ENCODE measurements around the gene NCKAP5. TPM values are rescaled to one million over a fixed set of nuclear protein-coding genes. Genes with fewer than 3 reads are reported as not detected.

The NCKAP5 gene
- total RNA-seq, 1 experiment from 2014 or later = not detected

DNA sequence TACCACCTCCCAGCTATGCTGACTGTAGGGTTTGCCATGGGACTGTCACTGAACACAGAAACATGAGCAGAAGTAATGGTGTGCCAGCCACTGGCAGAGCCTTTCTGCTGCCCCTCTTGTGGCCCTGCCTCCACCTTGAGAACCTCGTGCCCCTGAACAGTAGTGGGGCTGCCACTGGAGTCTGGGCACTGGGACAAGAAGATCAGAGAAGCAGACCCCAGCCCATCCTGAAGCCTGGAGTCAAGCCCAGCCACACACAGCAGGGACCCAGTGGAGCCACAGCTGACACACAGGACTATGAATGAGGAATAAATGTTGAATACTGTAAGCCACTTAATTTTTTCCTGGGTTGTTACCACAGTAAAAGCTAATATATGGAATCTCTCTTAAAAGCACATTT is 159.6 kb downstream of the NCKAP5 start:
- TF ChIP-seq, protein P1, sequence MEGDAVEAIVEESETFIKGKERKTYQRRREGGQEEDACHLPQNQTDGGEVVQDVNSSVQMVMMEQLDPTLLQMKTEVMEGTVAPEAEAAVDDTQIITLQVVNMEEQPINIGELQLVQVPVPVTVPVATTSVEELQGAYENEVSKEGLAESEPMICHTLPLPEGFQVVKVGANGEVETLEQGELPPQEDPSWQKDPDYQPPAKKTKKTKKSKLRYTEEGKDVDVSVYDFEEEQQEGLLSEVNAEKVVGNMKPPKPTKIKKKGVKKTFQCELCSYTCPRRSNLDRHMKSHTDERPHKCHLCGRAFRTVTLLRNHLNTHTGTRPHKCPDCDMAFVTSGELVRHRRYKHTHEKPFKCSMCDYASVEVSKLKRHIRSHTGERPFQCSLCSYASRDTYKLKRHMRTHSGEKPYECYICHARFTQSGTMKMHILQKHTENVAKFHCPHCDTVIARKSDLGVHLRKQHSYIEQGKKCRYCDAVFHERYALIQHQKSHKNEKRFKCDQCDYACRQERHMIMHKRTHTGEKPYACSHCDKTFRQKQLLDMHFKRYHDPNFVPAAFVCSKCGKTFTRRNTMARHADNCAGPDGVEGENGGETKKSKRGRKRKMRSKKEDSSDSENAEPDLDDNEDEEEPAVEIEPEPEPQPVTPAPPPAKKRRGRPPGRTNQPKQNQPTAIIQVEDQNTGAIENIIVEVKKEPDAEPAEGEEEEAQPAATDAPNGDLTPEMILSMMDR (conservative IDR thresholded peaks at IDR 0.05) = no peak
- no peak for TF ChIP-seq EZH2 (IDR thresholded peaks at IDR 0.05; ENCODE audit: low read depth)
- Histone ChIP-seq H3K27ac (no peak overlapping the region), H3K9me2 (ENCODE audit: insufficient read depth) (no peaks in the 10 kb centered on the region), H3K4me1 (replicated peaks; ENCODE audit: insufficient read depth) (no peaks in the 10 kb centered on the region), H3K4me2 (no peak overlapping the region), H3K79me2 (ENCODE audit: low read depth) (no peaks in the 10 kb centered on the region), H3K9me3 (ENCODE audit: insufficient read depth, low read depth) (no peaks in the 10 kb centered on the region), H3K4me3 (no peak overlapping the region), H3K27me3 (ENCODE audit: insufficient read depth, low read depth) (peaks cover 30% of the 10 kb centered on the region), H4K20me1 (ENCODE audit: insufficient read depth) (no peaks in the 10 kb centered on the region), H3K36me3 (ENCODE audit: low read depth) (no peaks in the 10 kb centered on the region), H3F3A (ENCODE audit: insufficient read depth, low read depth) (no peaks in the 10 kb centered on the region), H2AFZ (no peak overlapping the region)
- intact Hi-C loops (cut with micrococcal nuclease; ENCODE audit: unreplicated experiment) = no loop called here
- DNase-seq = no peak
- POLR2A ChIA-PET (ENCODE audit: unreplicated experiment) = no interaction called here
- CTCF ChIA-PET = no interaction called here
- no TSS peak for BruUV-seq (replicated peaks)

GRCh38 chr2:133407341-133407740 is 160.9 kb downstream of the NCKAP5 start:
- peaks cover 30% of the 10 kb centered on the region for H3K27me3 ChIP-seq (ENCODE audit: insufficient read depth, low read depth)
- H3K27ac ChIP-seq = no peak overlapping the region
- H3K79me2 ChIP-seq (ENCODE audit: low read depth) = no peaks in the 10 kb centered on the region
- DNase-seq = no peak
- no peaks in the 10 kb centered on the region for H3K4me1 ChIP-seq (replicated peaks; ENCODE audit: insufficient read depth)
- H3K4me2 ChIP-seq = no peak overlapping the region
- intact Hi-C loops (cut with micrococcal nuclease; ENCODE audit: unreplicated experiment) = no loop called here
- no peaks in the 10 kb centered on the region for H3K9me3 ChIP-seq (ENCODE audit: insufficient read depth, low read depth)
- H3K36me3 ChIP-seq (ENCODE audit: low read depth) = no peaks in the 10 kb centered on the region
- TF ChIP-seq, protein P1 (conservative IDR thresholded peaks at IDR 0.05) = no peak
- TF ChIP-seq EZH2 (IDR thresholded peaks at IDR 0.05; ENCODE audit: low read depth) = no peak
- no TSS peak for BruUV-seq (replicated peaks)
- ChIA-PET POLR2A (ENCODE audit: unreplicated experiment) (no interaction called here), CTCF (no interaction called here)
- H3K9me2 ChIP-seq (ENCODE audit: insufficient read depth) = no peaks in the 10 kb centered on the region
- no peaks in the 10 kb centered on the region for H4K20me1 ChIP-seq (ENCODE audit: insufficient read depth)
- H3K4me3 ChIP-seq = no peak overlapping the region
- no peak overlapping the region for H2AFZ ChIP-seq
- H3F3A ChIP-seq (ENCODE audit: insufficient read depth, low read depth) = no peaks in the 10 kb centered on the region

DNA sequence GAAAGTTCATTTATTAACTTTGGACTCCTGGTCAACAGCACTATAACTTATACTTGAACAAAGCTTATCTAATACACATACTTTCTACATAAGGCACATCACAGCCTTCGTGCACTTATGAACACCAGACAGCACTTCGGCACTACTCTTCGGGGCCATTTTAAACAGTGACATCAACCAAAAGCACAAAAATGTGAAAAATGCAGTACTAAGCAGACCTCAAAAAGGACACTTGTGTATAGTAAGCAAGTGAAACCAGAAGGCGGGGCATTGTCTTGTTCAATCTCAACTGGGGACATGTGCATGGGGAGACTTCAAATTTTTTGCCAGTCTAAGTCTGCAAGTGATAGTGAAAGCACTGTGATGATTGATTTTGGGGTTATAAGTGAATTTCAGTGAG is 163.0 kb downstream of the NCKAP5 start:
- no peak overlapping the region for H3K27ac ChIP-seq
- H3K9me3 ChIP-seq (ENCODE audit: insufficient read depth, low read depth) = no peaks in the 10 kb centered on the region
- DNase-seq = no peak
- no peaks in the 10 kb centered on the region for H3K9me2 ChIP-seq (ENCODE audit: insufficient read depth)
- no peak overlapping the region for H2AFZ ChIP-seq
- H4K20me1 ChIP-seq (ENCODE audit: insufficient read depth) = no peaks in the 10 kb centered on the region
- peaks cover 27% of the 10 kb centered on the region for H3K27me3 ChIP-seq (ENCODE audit: insufficient read depth, low read depth)
- TF ChIP-seq, protein P1 (conservative IDR thresholded peaks at IDR 0.05) = no peak
- TF ChIP-seq EZH2 (IDR thresholded peaks at IDR 0.05; ENCODE audit: low read depth) = no peak
- H3K4me2 ChIP-seq = no peak overlapping the region
- no TSS peak for BruUV-seq (replicated peaks)
- ChIA-PET CTCF (no interaction called here), POLR2A (ENCODE audit: unreplicated experiment) (no interaction called here)
- H3F3A ChIP-seq (ENCODE audit: insufficient read depth, low read depth) = no peaks in the 10 kb centered on the region
- H3K4me3 ChIP-seq = no peak overlapping the region
- no peaks in the 10 kb centered on the region for H3K36me3 ChIP-seq (ENCODE audit: low read depth)
- intact Hi-C loops (cut with micrococcal nuclease; ENCODE audit: unreplicated experiment) = no loop called here
- no peaks in the 10 kb centered on the region for H3K79me2 ChIP-seq (ENCODE audit: low read depth)
- no peaks in the 10 kb centered on the region for H3K4me1 ChIP-seq (replicated peaks; ENCODE audit: insufficient read depth)
